ENCODE results near the gene KRTAP5-3.
"Not testable (repeated sequence)": the region's sequence is repeated elsewhere in the genome, so short reads cannot be mapped to it uniquely, and the experiment has no call there.

- TF ChIP-seq EP300 (IDR thresholded peaks at IDR 0.05); CTCF (IDR thresholded peaks at IDR 0.05); CEBPB (IDR thresholded peaks at IDR 0.05); USF2 (IDR thresholded peaks at IDR 0.05); MAX (IDR thresholded peaks at IDR 0.05); TFCP2L1 (CRISPR knock-in tag; IDR thresholded peaks at IDR 0.05); HOXB5 (CRISPR knock-in tag; IDR thresholded peaks at IDR 0.05); NFE2L2 (conservative IDR thresholded peaks at IDR 0.05; ENCODE audit: low read length); POLR2A (IDR thresholded peaks at IDR 0.05; ENCODE audit: low read length); JUNB (IDR thresholded peaks at IDR 0.05); RFX5 (IDR thresholded peaks at IDR 0.05): not testable (repeated sequence)
Measured at GRCh38 chr11:1584661-1585370, 23.4 kb downstream of the KRTAP5-3 start, which contains the start of gene KRTAP5-1.

Data from A549 (cell line).